ENCODE results near the gene DPM2.

DPM2 gene

DNA sequence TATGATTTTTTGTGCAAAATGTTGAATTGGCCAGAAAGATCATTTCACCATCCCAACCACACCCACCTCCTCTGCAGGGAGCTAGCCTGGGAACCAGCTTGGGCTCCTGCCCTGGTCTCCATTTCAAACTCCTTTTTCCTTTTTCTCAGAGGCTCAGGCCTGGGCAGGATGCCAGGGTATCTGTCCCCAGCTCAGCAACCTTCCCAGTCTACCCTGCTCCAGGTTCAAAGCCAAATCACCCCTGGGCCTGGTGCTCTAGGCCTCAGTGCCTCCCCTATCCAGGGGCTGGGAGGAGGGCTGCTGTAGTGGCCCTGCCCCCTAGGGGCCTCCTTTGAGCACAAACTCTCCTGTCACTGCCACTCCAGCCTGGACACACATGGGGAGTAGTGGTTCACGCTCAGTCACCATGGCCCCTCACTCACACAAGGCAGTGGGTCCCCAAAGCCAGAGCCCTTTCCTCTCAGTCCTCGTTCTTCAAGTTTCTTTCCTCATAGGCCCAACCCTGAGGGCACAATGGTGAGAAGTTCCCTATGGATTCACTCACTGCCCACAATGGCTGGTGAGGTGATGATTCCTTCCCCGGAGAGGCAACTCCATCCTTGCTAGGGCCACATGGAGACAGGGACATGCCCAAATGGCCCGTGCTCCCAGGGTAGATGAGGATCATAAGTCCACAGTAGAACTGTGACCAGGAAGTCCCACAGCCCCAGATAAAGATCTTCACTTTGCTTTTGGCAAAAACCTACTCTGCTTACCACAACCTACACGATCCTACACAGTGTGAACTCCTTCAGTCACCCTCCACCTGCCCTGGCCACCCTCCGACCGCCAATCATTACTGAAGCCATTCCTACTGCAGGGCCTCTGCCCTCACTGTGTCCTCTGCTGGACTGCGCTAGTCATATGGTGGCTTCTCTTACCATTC, 19.2 kb downstream of the DPM2 start:
- H3K27me3 ChIP-seq (ENCODE audit: insufficient read depth, low read length): no peaks in the 10 kb centered on the region
- no peak overlapping the region for H2BK120ac ChIP-seq (ENCODE audit: insufficient read depth, low read length, poor library complexity)
- H4K8ac ChIP-seq (ENCODE audit: low read depth, low read length): no peak overlapping the region
- no peak overlapping the region for H2AFZ ChIP-seq (ENCODE audit: insufficient read depth, low read length, poor library complexity)
- H3K36me3 ChIP-seq (ENCODE audit: control insufficient read depth in 1 of 2, insufficient read depth in 2 of 2, low read length in 2 of 2): no peaks in the 10 kb centered on the region
- peaks cover 5% of the 10 kb centered on the region for H3K79me1 ChIP-seq (ENCODE audit: low read length)
- no peak overlapping the region for H3K4ac ChIP-seq (ENCODE audit: low read depth, low read length)
- no peak overlapping the region for H4K12ac ChIP-seq (ENCODE audit: low read depth, low read length)
- H3K4me3 ChIP-seq (ENCODE audit: low read depth, low read length): no peak overlapping the region
- H3K27ac ChIP-seq (ENCODE audit: low read depth, low read length): no peak overlapping the region
- no peak overlapping the region for H3K23ac ChIP-seq (ENCODE audit: low read length)
- H3K9me3 ChIP-seq (ENCODE audit: insufficient read depth, low read depth, low read length): peaks cover 2% of the 10 kb centered on the region
- peak overlapping the region; percentile 3 for H4K91ac ChIP-seq (ENCODE audit: low read depth, low read length)
- peak overlapping the region; percentile 4 for H2AK5ac ChIP-seq (ENCODE audit: low read length)
- H3K18ac ChIP-seq (ENCODE audit: low read length): no peak overlapping the region
- no peak overlapping the region for H3K9ac ChIP-seq (ENCODE audit: low read length)
- no peak overlapping the region for H2BK12ac ChIP-seq (ENCODE audit: low read length)
- H3K79me2 ChIP-seq (ENCODE audit: control insufficient read depth, insufficient read depth, low read length, poor library complexity): no peaks in the 10 kb centered on the region
- H3K14ac ChIP-seq (ENCODE audit: low read length): no peak overlapping the region
- H3K4me2 ChIP-seq (ENCODE audit: low read length): no peak overlapping the region
- no CpG with 5 or more reads among the region's 8 CpGs for WGBS (ENCODE audit: extremely low coverage, insufficient coverage, insufficient read length)
- H3K4me1 ChIP-seq (ENCODE audit: control insufficient read depth in 1 of 2, insufficient read depth in 2 of 2, low read length in 2 of 2): peaks cover 11% of the 10 kb centered on the region in 2 experiments
- no peak for DNase-seq
- H2BK5ac ChIP-seq (ENCODE audit: low read depth, low read length, poor library complexity): no peak overlapping the region

DNA sequence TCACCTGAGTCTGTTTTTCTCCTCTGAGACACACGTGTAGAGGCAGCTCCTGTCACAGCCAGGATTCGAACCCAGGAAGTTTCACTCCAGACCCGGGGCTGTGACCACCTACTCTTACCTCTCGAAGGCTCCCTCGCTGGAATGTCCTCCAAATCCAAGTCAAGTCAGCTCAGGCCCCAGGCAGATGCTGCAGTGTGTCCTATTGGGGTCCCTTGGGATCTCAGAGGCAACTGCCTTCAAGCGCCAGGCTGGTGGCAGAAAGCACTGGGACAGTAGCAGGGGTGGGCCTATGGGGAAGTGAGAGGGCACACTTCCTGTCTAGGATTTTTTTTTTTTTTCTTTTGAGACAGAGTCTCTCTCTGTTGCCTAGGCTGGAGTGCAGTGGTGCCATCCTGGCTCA, 20.1 kb downstream of the DPM2 start:
- Histone ChIP-seq H3K4me3 (ENCODE audit: low read depth, low read length) (no peak overlapping the region), H3K27me3 (ENCODE audit: insufficient read depth, low read length) (no peaks in the 10 kb centered on the region), H3K9me3 (ENCODE audit: insufficient read depth, low read depth, low read length) (peaks cover 2% of the 10 kb centered on the region), H3K23ac (ENCODE audit: low read length) (no peak overlapping the region), H2BK120ac (ENCODE audit: insufficient read depth, low read length, poor library complexity) (no peak overlapping the region), H3K18ac (ENCODE audit: low read length) (no peak overlapping the region), H3K79me1 (ENCODE audit: low read length) (peaks cover 5% of the 10 kb centered on the region), H4K12ac (ENCODE audit: low read depth, low read length) (no peak overlapping the region), H4K91ac (ENCODE audit: low read depth, low read length) (peak overlapping the region; percentile 20), H4K8ac (ENCODE audit: low read depth, low read length) (no peak overlapping the region), H3K4ac (ENCODE audit: low read depth, low read length) (no peak overlapping the region), H3K4me2 (ENCODE audit: low read length) (no peak overlapping the region), H3K27ac (ENCODE audit: low read depth, low read length) (no peak overlapping the region), H3K14ac (ENCODE audit: low read length) (no peak overlapping the region), H2BK12ac (ENCODE audit: low read length) (peak overlapping the region; percentile 15), H2AK5ac (ENCODE audit: low read length) (peak overlapping the region; percentile 39), H2AFZ (ENCODE audit: insufficient read depth, low read length, poor library complexity) (no peak overlapping the region), H3K79me2 (ENCODE audit: control insufficient read depth, insufficient read depth, low read length, poor library complexity) (no peaks in the 10 kb centered on the region), H2BK5ac (ENCODE audit: low read depth, low read length, poor library complexity) (no peak overlapping the region), H3K4me1 (ENCODE audit: control insufficient read depth in 1 of 2, insufficient read depth in 2 of 2, low read length in 2 of 2) (peaks cover 11% of the 10 kb centered on the region in 2 experiments), H3K36me3 (ENCODE audit: control insufficient read depth in 1 of 2, insufficient read depth in 2 of 2, low read length in 2 of 2) (no peaks in the 10 kb centered on the region), H3K9ac (ENCODE audit: low read length) (no peak overlapping the region)
- peak in 1 of 2 donors; percentile 4 for DNase-seq
- no CpG with 5 or more reads among the region's 6 CpGs for WGBS (ENCODE audit: extremely low coverage, insufficient coverage, insufficient read length)

GRCh38 chr9:127916720-127917581, 20.7 kb downstream of the DPM2 start, which contains the start of gene ST6GALNAC4:
TSS of gene ST6GALNAC4 (minus strand) at chr9:127917041. CDS start at chr9:127916419, 622 bp downstream.
- H3K4me1 ChIP-seq (ENCODE audit: control insufficient read depth in 1 of 2, insufficient read depth in 2 of 2, low read length in 2 of 2): peaks cover 11% of the 10 kb centered on the region in 2 experiments
- no peaks in the 10 kb centered on the region for H3K79me2 ChIP-seq (ENCODE audit: control insufficient read depth, insufficient read depth, low read length, poor library complexity)
- H3K23ac ChIP-seq (ENCODE audit: low read length): no peak within 1 kb of the TSS
- no peak within 1 kb of the TSS for H4K12ac ChIP-seq (ENCODE audit: low read depth, low read length)
- peak within 1 kb of the TSS; percentile 26 for H3K14ac ChIP-seq (ENCODE audit: low read length)
- H3K27ac ChIP-seq (ENCODE audit: low read depth, low read length): no peak within 1 kb of the TSS
- no peak within 1 kb of the TSS for H3K9ac ChIP-seq (ENCODE audit: low read length)
- WGBS (ENCODE audit: extremely low coverage, insufficient coverage, insufficient read length): no CpG with 5 or more reads among the region's 71 CpGs
- no peaks in the 10 kb centered on the region for H3K36me3 ChIP-seq (ENCODE audit: control insufficient read depth in 1 of 2, insufficient read depth in 2 of 2, low read length in 2 of 2)
- no peak within 1 kb of the TSS for H2BK5ac ChIP-seq (ENCODE audit: low read depth, low read length, poor library complexity)
- peak; percentile 88 to 92 for DNase-seq
- H3K79me1 ChIP-seq (ENCODE audit: low read length): peaks cover 5% of the 10 kb centered on the region
- H3K18ac ChIP-seq (ENCODE audit: low read length): peak within 1 kb of the TSS; percentile 48
- peak within 1 kb of the TSS; percentile 29 for H4K8ac ChIP-seq (ENCODE audit: low read depth, low read length)
- H3K27me3 ChIP-seq (ENCODE audit: insufficient read depth, low read length): no peaks in the 10 kb centered on the region
- H3K4me2 ChIP-seq (ENCODE audit: low read length): peak within 1 kb of the TSS; percentile 73
- peak within 1 kb of the TSS; percentile 64 for H3K4me3 ChIP-seq (ENCODE audit: low read depth, low read length)
- peak within 1 kb of the TSS; percentile 51 for H2AFZ ChIP-seq (ENCODE audit: insufficient read depth, low read length, poor library complexity)
- no peak within 1 kb of the TSS for H3K4ac ChIP-seq (ENCODE audit: low read depth, low read length)
- H2BK120ac ChIP-seq (ENCODE audit: insufficient read depth, low read length, poor library complexity): no peak within 1 kb of the TSS
- peak within 1 kb of the TSS; percentile 15 for H2BK12ac ChIP-seq (ENCODE audit: low read length)
- H3K9me3 ChIP-seq (ENCODE audit: insufficient read depth, low read depth, low read length): peaks cover 2% of the 10 kb centered on the region
- peak within 1 kb of the TSS; percentile 20 for H4K91ac ChIP-seq (ENCODE audit: low read depth, low read length)
- H2AK5ac ChIP-seq (ENCODE audit: low read length): peak within 1 kb of the TSS; percentile 39
